SK-N-SH (cell line): Measurements from ENCODE around the gene RBP3. TPM values are rescaled to one million over a fixed set of nuclear protein-coding genes. Genes with fewer than 3 reads are reported as not detected.

Source experiments
- CTCF ChIA-PET: fragments of 300-600, 350-600 bp; formaldehyde crosslinking; extraction: SDS; loops from one replicate; lab custom pipeline; 2021; lab: Yijun Ruan, JAX
- POLR2A ChIA-PET: fragments of 350-600 bp; sonication (Branson Sonifier 250); formaldehyde crosslinking; extraction: SDS; loops from one replicate; lab custom pipeline; 2020; ENCODE audit warnings: antibody characterized with exemption, inconsistent platforms; lab: Yijun Ruan, JAX
- DNase-seq: peaks from one replicate; pipeline ENCODE4 v3.0.0; 2012
- H2AFZ ChIP-seq: fragments of 200-600 bp; sonication (generic); 2 replicates; pipeline ENCODE4 v1.8.1; 2016; ENCODE audit warnings: antibody characterized with exemption, mild to moderate bottlenecking, low read depth
- H3F3A ChIP-seq: fragments of 200-600 bp; sonication (generic); replicated peaks from 2 replicates; pipeline ENCODE3; 2016; ENCODE audit warnings: antibody characterized with exemption, mild to moderate bottlenecking; ENCODE audit not compliant: insufficient read depth
- H3K27ac ChIP-seq, 2 experiments: fragments of 200-500 bp in 1 of 2; fragments of 200-600 bp in 1 of 2; sonication (Bioruptor generic) in 1 of 2; sonication (generic), shearing (Covaris generic) in 1 of 2; 2 replicates each; pipeline versions ENCODE4 v1.5.1 to v1.6.1; 2014 to 2016; ENCODE audit warnings: low read depth in 2 of 2, inconsistent platforms in 1 of 2, low read length in 1 of 2, mild to moderate bottlenecking in 1 of 2, mixed read lengths in 1 of 2
- H3K27me3 ChIP-seq: fragments of 200-600 bp; sonication (generic), shearing (Covaris generic); 2 replicates; pipeline ENCODE4 v1.6.1; 2016; ENCODE audit warnings: mixed run types; ENCODE audit not compliant: insufficient read depth
- H3K36me3 ChIP-seq, 2 experiments: fragments of 200-500 bp in 1 of 2; fragments of 200-600 bp in 1 of 2; sonication (Bioruptor generic) in 1 of 2; sonication (generic) in 1 of 2; replicated peaks in 1 of 2; 2 replicates each; pipeline versions ENCODE3 to v1.5.1; 2014 to 2016; ENCODE audit warnings: low read length in 1 of 2, mild to moderate bottlenecking in 1 of 2; ENCODE audit not compliant: insufficient read depth in 2 of 2, control insufficient read depth in 1 of 2
- H3K4me1 ChIP-seq, 2 experiments: fragments of 200-500 bp in 1 of 2; fragments of 200-600 bp in 1 of 2; sonication (Bioruptor generic) in 1 of 2; sonication (generic), shearing (Covaris generic) in 1 of 2; 2 replicates each; pipeline versions ENCODE4 v1.5.1 to v1.6.1; 2014 to 2016; ENCODE audit warnings: low read depth in 1 of 2, low read length in 1 of 2, mixed run types in 1 of 2; ENCODE audit not compliant: insufficient read depth in 2 of 2, control insufficient read depth in 1 of 2
- H3K4me2 ChIP-seq: fragments of 200-600 bp; sonication (generic), shearing (Covaris generic); 2 replicates; pipeline ENCODE4 v1.6.1; 2017; ENCODE audit warnings: mixed run types
- H3K4me3 ChIP-seq, 2 experiments: fragments of 200-500 bp in 1 of 2; fragments of 200-600 bp in 1 of 2; sonication (Bioruptor generic) in 1 of 2; sonication (generic), shearing (Covaris generic) in 1 of 2; 2 replicates each; pipeline versions ENCODE4 v1.5.1 to v1.8.1; 2014 to 2016; ENCODE audit warnings: low read depth in 2 of 2, inconsistent platforms in 1 of 2, low read length in 1 of 2, mild to moderate bottlenecking in 1 of 2, mixed read lengths in 1 of 2, moderate library complexity in 1 of 2
- H3K79me2 ChIP-seq: fragments of 200-600 bp; sonication (generic); 2 replicates; pipeline ENCODE4 v1.8.1; 2017; ENCODE audit warnings: mild to moderate bottlenecking; ENCODE audit not compliant: insufficient read depth
- H3K9ac ChIP-seq: fragments of 200-600 bp; sonication (generic); 2 replicates; pipeline ENCODE4 v1.6.1; 2017; ENCODE audit warnings: mixed run types
- H3K9me2 ChIP-seq: fragments of 200-600 bp; sonication (generic); 2 replicates; pipeline ENCODE4 v1.6.1; 2017; ENCODE audit warnings: mixed run types
- H3K9me3 ChIP-seq: fragments of 200-600 bp; sonication (generic); 2 replicates; pipeline ENCODE4 v1.6.1; 2017; ENCODE audit warnings: mixed run types, mild to moderate bottlenecking, moderate library complexity
- H4K20me1 ChIP-seq: fragments of 200-600 bp; sonication (generic); 2 replicates; pipeline ENCODE4 v1.6.1; 2017; ENCODE audit warnings: mild to moderate bottlenecking, mixed run types; ENCODE audit not compliant: insufficient read depth
- ELF1 ChIP-seq: IDR thresholded peaks from 2 replicates; pipeline ENCODE4 v1.4.0; 2012
- EP300 ChIP-seq, 2 experiments: IDR thresholded peaks; 2 replicates each; pipeline versions ENCODE4 v1.4.0 to v1.6.1; 2012; ENCODE audit warnings: borderline replicate concordance in 1 of 2, low read depth in 1 of 2, low read length in 1 of 2
- FOSL2 ChIP-seq: IDR thresholded peaks from 2 replicates; pipeline ENCODE4 v1.4.0; 2012; ENCODE audit warnings: low read depth, mild to moderate bottlenecking, moderate library complexity, borderline replicate concordance
- FOXM1 ChIP-seq: IDR thresholded peaks from 2 replicates; pipeline ENCODE4 v1.4.0; 2012; ENCODE audit warnings: low read depth, mild to moderate bottlenecking
- GABPA ChIP-seq: IDR thresholded peaks from 2 replicates; pipeline ENCODE4 v1.4.0; 2012; ENCODE audit warnings: low read depth, mild to moderate bottlenecking
- GATA2 ChIP-seq: sonication (generic); formaldehyde crosslinking; IDR thresholded peaks from 2 replicates; pipeline ENCODE4 v1.5.0; 2020; ENCODE audit warnings: mild to moderate bottlenecking, missing genetic modification reagents
- JUND ChIP-seq: IDR thresholded peaks from 2 replicates; pipeline ENCODE4 v1.4.0; 2012
- MEF2A ChIP-seq: IDR thresholded peaks from 2 replicates; pipeline ENCODE4 v1.4.0; 2012; ENCODE audit warnings: low read depth, borderline replicate concordance
- MXI1 ChIP-seq: IDR thresholded peaks from 2 replicates; pipeline ENCODE4 v1.6.1; 2012; ENCODE audit warnings: mild to moderate bottlenecking, low read depth, low read length, improper control_type of control experiment
- NRF1 ChIP-seq: IDR thresholded peaks from 2 replicates; pipeline ENCODE4 v1.6.1; 2012; ENCODE audit warnings: low read depth, mild to moderate bottlenecking, low read length
- POLR2AphosphoS5 ChIP-seq: IDR thresholded peaks from 2 replicates; pipeline ENCODE4 v1.6.1; 2012; ENCODE audit warnings: low read depth, low read length
- RAD21 ChIP-seq: IDR thresholded peaks from 2 replicates; pipeline ENCODE4 v1.6.1; 2012; ENCODE audit warnings: mild to moderate bottlenecking, low read length
- RCOR1 ChIP-seq: fragments of 150-350 bp; IDR thresholded peaks from 2 replicates; pipeline ENCODE4 v1.6.1; 2017; ENCODE audit warnings: antibody characterized with exemption, low read length
- RFX5 ChIP-seq: IDR thresholded peaks from 2 replicates; pipeline ENCODE4 v1.6.1; 2012; ENCODE audit warnings: mild to moderate bottlenecking, improper control_type of control experiment, low read length
- RXRA ChIP-seq: IDR thresholded peaks from 2 replicates; pipeline ENCODE4 v1.4.0; 2012; ENCODE audit warnings: low read depth, mild to moderate bottlenecking, borderline replicate concordance
- SMC3 ChIP-seq: IDR thresholded peaks from 2 replicates; pipeline ENCODE4 v1.6.1; 2012; ENCODE audit warnings: low read depth, low read length, improper control_type of control experiment
- TEAD4 ChIP-seq: IDR thresholded peaks from 2 replicates; pipeline ENCODE4 v1.4.0; 2012; ENCODE audit warnings: mild to moderate bottlenecking, borderline replicate concordance; ENCODE audit not compliant: insufficient read depth
- YY1 ChIP-seq: IDR thresholded peaks from 2 replicates; pipeline ENCODE4 v1.4.0; 2012; ENCODE audit warnings: low read depth, mild to moderate bottlenecking
- whole genome bisulfite sequencing: methylation state at CpG from one replicate; pipeline ENCODE4 v1.1.6; 2017; ENCODE audit warnings: low lambda C conversion rate; 5-methylcytosine and 5-hydroxymethylcytosine counted together
- polyA plus RNA-seq, 3 experiments: library from polyadenylated mRNA; depleted of rRNA; stranded (reverse); fragments of >200 nt; gene quantifications; 2 replicates each; pipeline ENCODE4 v1.2.3, GENCODE V29; 2012
- TF ChIP-seq, protein P1 (sequence below): fragments of 150-350 bp; IDR thresholded peaks from 2 replicates; pipeline ENCODE4 v1.6.1; 2016; ENCODE audit warnings: mild to moderate bottlenecking, low read depth, low read length
- TF ChIP-seq, protein P2 (sequence below): IDR thresholded peaks from 2 replicates; pipeline ENCODE4; 2012
- TF ChIP-seq, protein P3 (sequence below): IDR thresholded peaks from 2 replicates; pipeline ENCODE4 v1.4.0; 2012; ENCODE audit warnings: low read depth, borderline replicate concordance
- TF ChIP-seq, protein P4 (sequence below): fragments of 150-350 bp; IDR thresholded peaks from 2 replicates; pipeline ENCODE4 v1.6.1; 2017; ENCODE audit warnings: antibody characterized with exemption, low read length, low read depth, borderline replicate concordance
- TF ChIP-seq, protein P5 (sequence below): fragments of 200-600 bp; sonication (generic); IDR thresholded peaks from 2 replicates; pipeline ENCODE4 v1.6.1; 2017; ENCODE audit warnings: antibody characterized with exemption, mild to moderate bottlenecking, moderate library complexity

RBP3 gene
- polyA plus RNA-seq, 1 of the 3 experiments (the other 2 are of a cell fraction) = not detected

DNA sequence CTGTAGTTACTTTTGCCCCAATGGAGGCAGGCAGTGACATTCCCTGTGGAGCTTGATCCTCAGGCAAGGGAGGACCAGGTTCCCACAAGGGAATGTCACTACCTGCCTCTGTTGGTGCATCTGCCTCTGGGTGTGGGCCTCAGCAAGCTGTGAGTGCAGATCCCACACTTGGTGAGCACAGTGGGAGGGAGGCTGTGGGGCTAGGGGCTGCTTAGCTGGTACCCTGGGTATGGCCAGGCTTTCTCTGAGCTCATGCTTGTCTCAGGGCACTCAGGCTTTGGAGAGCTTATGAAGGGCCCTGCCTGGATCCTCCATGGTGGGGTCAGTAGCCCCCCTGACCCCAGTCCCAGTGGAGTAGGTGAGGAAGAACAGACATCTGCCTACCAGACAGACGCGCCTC lies 52.1 kb downstream of the RBP3 start:
- Histone ChIP-seq H2AFZ (no peak overlapping the region), H3K27me3 (no peaks in the 10 kb centered on the region), H4K20me1 (no peaks in the 10 kb centered on the region), H3K79me2 (no peaks in the 10 kb centered on the region), H3K4me2 (no peak overlapping the region), H3F3A (no peaks in the 10 kb centered on the region), H3K9me3 (no peaks in the 10 kb centered on the region), H3K27ac (no peak overlapping the region), H3K36me3 (no peaks in the 10 kb centered on the region), H3K9me2 (no peaks in the 10 kb centered on the region), H3K9ac (no peak overlapping the region), H3K4me3 (no peak overlapping the region), H3K4me1 (peaks cover 10 to 20% of the 10 kb centered on the region in 2 experiments; a peak in 3 of 4 replicates)
- CTCF ChIA-PET = interaction anchor here (0.6 kb wide), 1 partner anchor 38 kb away, joined by 3 read pairs; no protein-coding TSS in a partner anchor
- no peak for DNase-seq
- 100% methylated on average over 2 of the region's 2 CpGs for WGBS
- TF ChIP-seq NRF1 = no peak
- no peak for TF ChIP-seq RXRA
- no peak for TF ChIP-seq FOSL2
- TF ChIP-seq TEAD4 = no peak
- no peak for TF ChIP-seq RCOR1
- no peak for TF ChIP-seq EP300 (IDR thresholded peaks at IDR 0.05; ENCODE audit: borderline replicate concordance in 1 of 2, low read depth in 1 of 2, low read length in 1 of 2)
- TF ChIP-seq, protein P1, sequence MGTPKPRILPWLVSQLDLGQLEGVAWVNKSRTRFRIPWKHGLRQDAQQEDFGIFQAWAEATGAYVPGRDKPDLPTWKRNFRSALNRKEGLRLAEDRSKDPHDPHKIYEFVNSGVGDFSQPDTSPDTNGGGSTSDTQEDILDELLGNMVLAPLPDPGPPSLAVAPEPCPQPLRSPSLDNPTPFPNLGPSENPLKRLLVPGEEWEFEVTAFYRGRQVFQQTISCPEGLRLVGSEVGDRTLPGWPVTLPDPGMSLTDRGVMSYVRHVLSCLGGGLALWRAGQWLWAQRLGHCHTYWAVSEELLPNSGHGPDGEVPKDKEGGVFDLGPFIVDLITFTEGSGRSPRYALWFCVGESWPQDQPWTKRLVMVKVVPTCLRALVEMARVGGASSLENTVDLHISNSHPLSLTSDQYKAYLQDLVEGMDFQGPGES = no peak
- TF ChIP-seq, protein P2, sequence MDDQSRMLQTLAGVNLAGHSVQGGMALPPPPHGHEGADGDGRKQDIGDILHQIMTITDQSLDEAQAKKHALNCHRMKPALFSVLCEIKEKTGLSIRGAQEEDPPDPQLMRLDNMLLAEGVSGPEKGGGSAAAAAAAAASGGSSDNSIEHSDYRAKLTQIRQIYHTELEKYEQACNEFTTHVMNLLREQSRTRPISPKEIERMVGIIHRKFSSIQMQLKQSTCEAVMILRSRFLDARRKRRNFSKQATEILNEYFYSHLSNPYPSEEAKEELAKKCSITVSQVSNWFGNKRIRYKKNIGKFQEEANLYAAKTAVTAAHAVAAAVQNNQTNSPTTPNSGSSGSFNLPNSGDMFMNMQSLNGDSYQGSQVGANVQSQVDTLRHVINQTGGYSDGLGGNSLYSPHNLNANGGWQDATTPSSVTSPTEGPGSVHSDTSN = no peak
- TF ChIP-seq MXI1 = no peak
- no peak for TF ChIP-seq POLR2AphosphoS5
- no peak for TF ChIP-seq RFX5
- no peak for TF ChIP-seq GATA2 (CRISPR knock-in tag)
- no peak for TF ChIP-seq JUND
- TF ChIP-seq YY1 = no peak
- TF ChIP-seq GABPA = no peak
- TF ChIP-seq MEF2A = no peak
- POLR2A ChIA-PET = no interaction called here

DNA sequence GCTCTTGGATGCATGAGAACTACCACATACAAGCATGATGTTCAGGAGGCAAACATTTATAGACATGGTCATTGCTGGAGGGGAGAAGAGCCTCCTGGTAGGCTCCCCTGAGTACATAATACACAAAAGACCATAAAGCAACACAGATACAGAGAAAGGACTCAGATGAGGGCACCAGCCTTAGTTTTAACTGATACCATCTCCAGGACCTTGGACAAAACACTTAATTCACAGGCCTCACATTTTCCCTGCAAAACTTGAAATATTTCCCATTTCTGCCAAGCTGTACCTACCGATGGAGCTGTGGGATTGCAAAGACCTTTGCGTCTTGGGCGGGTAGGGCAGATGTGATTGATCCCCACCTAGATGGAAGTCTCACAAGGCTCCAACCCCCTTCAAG lies 52.6 kb downstream of the RBP3 start:
- H3K27ac ChIP-seq = no peak overlapping the region
- no peak overlapping the region for H3K9ac ChIP-seq
- H3K4me1 ChIP-seq = peaks cover 10 to 20% of the 10 kb centered on the region in 2 experiments; a peak in 3 of 4 replicates
- no peaks in the 10 kb centered on the region for H3F3A ChIP-seq
- no peak overlapping the region for H3K4me3 ChIP-seq
- H3K9me2 ChIP-seq = no peaks in the 10 kb centered on the region
- H3K4me2 ChIP-seq = no peak overlapping the region
- no peak overlapping the region for H2AFZ ChIP-seq
- no peaks in the 10 kb centered on the region for H3K79me2 ChIP-seq
- DNase-seq = no peak
- ChIA-PET CTCF (interaction anchor here (0.6 kb wide), 1 partner anchor 39 kb away, joined by 3 read pairs; no protein-coding TSS in a partner anchor), POLR2A (no interaction called here)
- no peaks in the 10 kb centered on the region for H3K9me3 ChIP-seq
- H3K36me3 ChIP-seq = no peaks in the 10 kb centered on the region
- H4K20me1 ChIP-seq = no peaks in the 10 kb centered on the region
- H3K27me3 ChIP-seq = no peaks in the 10 kb centered on the region
- WGBS = 96% methylated on average over 3 of the region's 3 CpGs
- TF ChIP-seq, protein P3, sequence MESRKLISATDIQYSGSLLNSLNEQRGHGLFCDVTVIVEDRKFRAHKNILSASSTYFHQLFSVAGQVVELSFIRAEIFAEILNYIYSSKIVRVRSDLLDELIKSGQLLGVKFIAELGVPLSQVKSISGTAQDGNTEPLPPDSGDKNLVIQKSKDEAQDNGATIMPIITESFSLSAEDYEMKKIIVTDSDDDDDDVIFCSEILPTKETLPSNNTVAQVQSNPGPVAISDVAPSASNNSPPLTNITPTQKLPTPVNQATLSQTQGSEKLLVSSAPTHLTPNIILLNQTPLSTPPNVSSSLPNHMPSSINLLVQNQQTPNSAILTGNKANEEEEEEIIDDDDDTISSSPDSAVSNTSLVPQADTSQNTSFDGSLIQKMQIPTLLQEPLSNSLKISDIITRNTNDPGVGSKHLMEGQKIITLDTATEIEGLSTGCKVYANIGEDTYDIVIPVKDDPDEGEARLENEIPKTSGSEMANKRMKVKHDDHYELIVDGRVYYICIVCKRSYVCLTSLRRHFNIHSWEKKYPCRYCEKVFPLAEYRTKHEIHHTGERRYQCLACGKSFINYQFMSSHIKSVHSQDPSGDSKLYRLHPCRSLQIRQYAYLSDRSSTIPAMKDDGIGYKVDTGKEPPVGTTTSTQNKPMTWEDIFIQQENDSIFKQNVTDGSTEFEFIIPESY = no peak
- TF ChIP-seq, protein P4, sequence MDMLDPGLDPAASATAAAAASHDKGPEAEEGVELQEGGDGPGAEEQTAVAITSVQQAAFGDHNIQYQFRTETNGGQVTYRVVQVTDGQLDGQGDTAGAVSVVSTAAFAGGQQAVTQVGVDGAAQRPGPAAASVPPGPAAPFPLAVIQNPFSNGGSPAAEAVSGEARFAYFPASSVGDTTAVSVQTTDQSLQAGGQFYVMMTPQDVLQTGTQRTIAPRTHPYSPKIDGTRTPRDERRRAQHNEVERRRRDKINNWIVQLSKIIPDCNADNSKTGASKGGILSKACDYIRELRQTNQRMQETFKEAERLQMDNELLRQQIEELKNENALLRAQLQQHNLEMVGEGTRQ = no peak
- TF ChIP-seq ELF1 (no peak), SMC3 (no peak), GATA2 (CRISPR knock-in tag) (no peak), FOXM1 (no peak), RCOR1 (no peak), RXRA (no peak), RAD21 (no peak)
- TF ChIP-seq, protein P2 = no peak
- TF ChIP-seq, protein P5, sequence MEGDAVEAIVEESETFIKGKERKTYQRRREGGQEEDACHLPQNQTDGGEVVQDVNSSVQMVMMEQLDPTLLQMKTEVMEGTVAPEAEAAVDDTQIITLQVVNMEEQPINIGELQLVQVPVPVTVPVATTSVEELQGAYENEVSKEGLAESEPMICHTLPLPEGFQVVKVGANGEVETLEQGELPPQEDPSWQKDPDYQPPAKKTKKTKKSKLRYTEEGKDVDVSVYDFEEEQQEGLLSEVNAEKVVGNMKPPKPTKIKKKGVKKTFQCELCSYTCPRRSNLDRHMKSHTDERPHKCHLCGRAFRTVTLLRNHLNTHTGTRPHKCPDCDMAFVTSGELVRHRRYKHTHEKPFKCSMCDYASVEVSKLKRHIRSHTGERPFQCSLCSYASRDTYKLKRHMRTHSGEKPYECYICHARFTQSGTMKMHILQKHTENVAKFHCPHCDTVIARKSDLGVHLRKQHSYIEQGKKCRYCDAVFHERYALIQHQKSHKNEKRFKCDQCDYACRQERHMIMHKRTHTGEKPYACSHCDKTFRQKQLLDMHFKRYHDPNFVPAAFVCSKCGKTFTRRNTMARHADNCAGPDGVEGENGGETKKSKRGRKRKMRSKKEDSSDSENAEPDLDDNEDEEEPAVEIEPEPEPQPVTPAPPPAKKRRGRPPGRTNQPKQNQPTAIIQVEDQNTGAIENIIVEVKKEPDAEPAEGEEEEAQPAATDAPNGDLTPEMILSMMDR = no peak
